OCI-LY7 (cell line): Measurements from ENCODE around the gene EXOC4. TPM values are rescaled to one million over a fixed set of nuclear protein-coding genes. Genes with fewer than 3 reads are reported as not detected.

Source experiments
- BruUV-seq: library from RNA; stranded (reverse); fragments of 400-500 nt; replicated peaks from 2 replicates; lab custom pipeline; 2021; lab: Mats Ljungman, UMichigan
- CTCF ChIA-PET: fragments of 300-600 bp; sonication (Branson Sonifier 250); formaldehyde crosslinking; loops from one replicate; lab custom pipeline; 2022; ENCODE audit warnings: antibody characterized with exemption; ENCODE audit not compliant: unreplicated experiment; lab: Charles Lee
- POLR2A ChIA-PET: fragments of 300-600 bp; sonication (Branson Sonifier 250); formaldehyde crosslinking; loops from one replicate; lab custom pipeline; 2022; ENCODE audit warnings: antibody characterized with exemption; lab: Charles Lee
- DNase-seq: peaks from one replicate; pipeline ENCODE4 v3.0.0-alpha.2; 2015; ENCODE audit warnings: low spot score
- H2AFZ ChIP-seq: fragments of 200-600 bp; sonication (generic), shearing (Covaris generic); 2 replicates; pipeline ENCODE4 v1.6.1; 2014; ENCODE audit warnings: mild to moderate bottlenecking, antibody characterized with exemption, low read length, moderate library complexity
- H3K27ac ChIP-seq: fragments of 200-600 bp; sonication (generic); 2 replicates; pipeline ENCODE4 v1.5.1; 2014; ENCODE audit warnings: mixed run types, low read depth, mild to moderate bottlenecking, moderate library complexity, low read length, inconsistent platforms; ENCODE audit not compliant: poor library complexity, severe bottlenecking
- H3K36me3 ChIP-seq: fragments of 200-600 bp; sonication (generic); 2 replicates; pipeline ENCODE4 v1.6.1; 2014; ENCODE audit warnings: mild to moderate bottlenecking, antibody characterized with exemption, low read length, moderate library complexity, mixed read lengths; ENCODE audit not compliant: insufficient read depth
- H3K4me1 ChIP-seq: fragments of 200-600 bp; sonication (generic); 2 replicates; pipeline ENCODE4 v1.5.1; 2014; ENCODE audit warnings: mild to moderate bottlenecking, low read length; ENCODE audit not compliant: insufficient read depth, poor library complexity, severe bottlenecking
- H3K4me2 ChIP-seq: fragments of 200-600 bp; sonication (generic); 2 replicates; pipeline ENCODE4 v1.6.1; 2014; ENCODE audit warnings: mild to moderate bottlenecking, low read length
- H3K4me3 ChIP-seq: fragments of 200-600 bp; sonication (generic); 2 replicates; pipeline ENCODE4 v1.5.1; 2014; ENCODE audit warnings: mild to moderate bottlenecking, low read depth, low read length; ENCODE audit not compliant: poor library complexity, severe bottlenecking
- H3K79me2 ChIP-seq: fragments of 200-600 bp; sonication (generic); 2 replicates; pipeline ENCODE4 v1.6.1; 2016; ENCODE audit warnings: low read depth, mild to moderate bottlenecking, low read length, moderate library complexity, mixed read lengths; ENCODE audit not compliant: insufficient read depth
- H3K9me2 ChIP-seq: fragments of 200-600 bp; sonication (generic); 2 replicates; pipeline ENCODE4 v1.6.1; 2016; ENCODE audit warnings: mild to moderate bottlenecking, low read length, mixed read lengths; ENCODE audit not compliant: insufficient read depth
- H3K9me3 ChIP-seq: fragments of 200-600 bp; sonication (generic); 2 replicates; pipeline ENCODE4 v1.6.1; 2014; ENCODE audit warnings: mild to moderate bottlenecking, mixed run types, low read length, mixed read lengths
- H4K20me1 ChIP-seq: fragments of 200-600 bp; sonication (generic); 2 replicates; pipeline ENCODE4 v1.6.1; 2014; ENCODE audit warnings: mild to moderate bottlenecking, antibody characterized with exemption, low read length, moderate library complexity, mixed read lengths; ENCODE audit not compliant: insufficient read depth
- CTCF ChIP-seq: fragments of 200-600 bp; sonication (generic); conservative IDR thresholded peaks from 2 replicates; pipeline ENCODE4 v1.5.1; 2014; ENCODE audit warnings: mild to moderate bottlenecking, antibody characterized with exemption, low read length, moderate library complexity, mixed read lengths
- EZH2phosphoT487 ChIP-seq: fragments of 200-600 bp; sonication (generic); IDR thresholded peaks from 2 replicates; pipeline ENCODE4 v1.6.1; 2018; ENCODE audit warnings: low read depth, borderline replicate concordance, mild to moderate bottlenecking, mixed run types, antibody characterized with exemption, low read length, moderate library complexity, mixed read lengths
- intact Hi-C: fragments of 100-400 bp; cut with micrococcal nuclease; formaldehyde crosslinking; loops from one replicate; pipeline ENCODE4 v1.10.0; 2022; ENCODE audit not compliant: unreplicated experiment
- total RNA-seq, 2 experiments: library from RNA; depleted of rRNA in 1 of 2; stranded (reverse); fragments of >200 nt in 1 of 2; shearing (Covaris generic) in 1 of 2; gene quantifications; 2 replicates each; pipeline ENCODE4 v1.2.3, GENCODE V29; 2014 to 2022

The EXOC4 gene
- total RNA-seq, 2 experiments from 2014 or later: 75.1 to 93.2 TPM

GRCh38 chr7:133919810-133920209 lies 666.9 kb downstream of the EXOC4 start:
- Histone ChIP-seq H4K20me1 (no peaks in the 10 kb centered on the region), H2AFZ (no peak overlapping the region), H3K79me2 (no peaks in the 10 kb centered on the region), H3K27ac (no peak overlapping the region), H3K36me3 (no peaks in the 10 kb centered on the region), H3K9me2 (no peaks in the 10 kb centered on the region), H3K4me1 (no peaks in the 10 kb centered on the region), H3K4me3 (no peak overlapping the region), H3K4me2 (no peak overlapping the region), H3K9me3 (no peaks in the 10 kb centered on the region)
- POLR2A ChIA-PET: interaction anchor here (1.9 kb wide), 1 partner anchor 11 kb away, joined by 3 read pairs; no protein-coding TSS in a partner anchor
- CTCF ChIA-PET: no interaction called here
- intact Hi-C loops: no loop called here
- DNase-seq: no peak
- no TSS peak for BruUV-seq
- TF ChIP-seq EZH2phosphoT487 (no peak), CTCF (no peak)

GRCh38 chr7:133921635-133922182 lies 668.8 kb downstream of the EXOC4 start:
- no peak overlapping the region for H3K4me3 ChIP-seq
- POLR2A ChIA-PET: interaction anchor here (0.6 kb wide), 1 partner anchor 8 kb away, joined by 3 read pairs; no protein-coding TSS in a partner anchor
- BruUV-seq: no TSS peak
- H3K79me2 ChIP-seq: no peaks in the 10 kb centered on the region
- no peak overlapping the region for H3K4me2 ChIP-seq
- DNase-seq: no peak
- H2AFZ ChIP-seq: no peak overlapping the region
- H3K9me3 ChIP-seq: no peaks in the 10 kb centered on the region
- intact Hi-C loops: no loop called here
- no peaks in the 10 kb centered on the region for H3K4me1 ChIP-seq
- H4K20me1 ChIP-seq: no peaks in the 10 kb centered on the region
- no peak overlapping the region for H3K27ac ChIP-seq
- H3K36me3 ChIP-seq: no peaks in the 10 kb centered on the region
- CTCF ChIA-PET: no interaction called here
- H3K9me2 ChIP-seq: no peaks in the 10 kb centered on the region
- no peak for TF ChIP-seq CTCF
- TF ChIP-seq EZH2phosphoT487: no peak

- BruUV-seq: no TSS peak
- Histone ChIP-seq H3K9me3 (no peaks in the 10 kb centered on the region), H3K27ac (no peak overlapping the region), H3K36me3 (no peaks in the 10 kb centered on the region), H3K79me2 (no peaks in the 10 kb centered on the region), H4K20me1 (no peaks in the 10 kb centered on the region), H3K4me2 (no peak overlapping the region), H3K9me2 (no peaks in the 10 kb centered on the region), H3K4me3 (no peak overlapping the region), H2AFZ (no peak overlapping the region), H3K4me1 (no peaks in the 10 kb centered on the region)
- intact Hi-C loops: no loop called here
- DNase-seq: no peak
- TF ChIP-seq EZH2phosphoT487 (no peak), CTCF (no peak)
- ChIA-PET POLR2A (interaction anchor here (0.9 kb wide), 1 partner anchor 23 kb away, joined by 3 read pairs; no protein-coding TSS in a partner anchor), CTCF (no interaction called here)
Measured at GRCh38 chr7:133923974-133924373, 671.1 kb downstream of the EXOC4 start.
